CD4-positive, alpha-beta T cell (primary cell): ENCODE data around the gene SCN7A. TPM values are rescaled to one million over a fixed set of nuclear protein-coding genes. Genes with fewer than 3 reads are reported as not detected.
A peak's percentile ranks its signal among the peaks of the same experiment; 100 is the strongest.

Source experiments
- ATAC-seq: fragments of 200-7000 bp; cut with Tn5 transposase; one replicate; pipeline ENCODE4 v1.10.0; 2022; ENCODE audit warnings: mild to moderate bottlenecking; ENCODE audit not compliant: poor library complexity
- CTCF ChIA-PET: fragments of 350-600 bp; sonication (Branson Sonifier 250); formaldehyde crosslinking; loops from one replicate; lab custom pipeline; 2021; ENCODE audit warnings: antibody characterized with exemption, inconsistent platforms; lab: Charles Lee
- POLR2A ChIA-PET: fragments of 350-600 bp; sonication (Branson Sonifier 250); formaldehyde crosslinking; loops from one replicate; lab custom pipeline; 2021; ENCODE audit warnings: antibody characterized with exemption, inconsistent platforms; lab: Charles Lee
- DNase-seq, 14 experiments: peaks; one replicate each; pipeline ENCODE4 v3.0.0-alpha.2; 2013 to 2020; ENCODE audit warnings: mixed read lengths in 2 of 14
- H3K27ac ChIP-seq, 2 donors: one replicate each; pipeline versions ENCODE4 v1.5.1 to v1.7.0; 2013; ENCODE audit warnings: low read length in 2 of 2, low read depth in 1 of 2, mild to moderate bottlenecking in 1 of 2
- H3K27me3 ChIP-seq, 2 experiments: 1 replicate in 1 of 2; 2 replicates in 1 of 2; pipeline versions ENCODE4 v1.6.1 to v1.7.0; 2013; ENCODE audit warnings: low read length in 2 of 2, control low read depth in 1 of 2, mild to moderate bottlenecking in 1 of 2, moderate library complexity in 1 of 2; ENCODE audit not compliant: insufficient read depth in 2 of 2, control insufficient read depth in 1 of 2
- H3K36me3 ChIP-seq: one replicate; pipeline ENCODE4 v1.6.1; 2013; ENCODE audit warnings: low read length, control low read depth; ENCODE audit not compliant: insufficient read depth
- H3K4me1 ChIP-seq: one replicate; pipeline ENCODE4 v1.6.1; 2013; ENCODE audit warnings: low read length, control low read depth; ENCODE audit not compliant: insufficient read depth
- H3K4me3 ChIP-seq: one replicate; pipeline ENCODE4 v1.5.1; 2013; ENCODE audit warnings: mild to moderate bottlenecking, low read length, moderate library complexity
- H3K9me3 ChIP-seq, 2 experiments: 1 replicate in 1 of 2; 2 replicates in 1 of 2; pipeline versions ENCODE4 v1.6.1 to v1.7.0; 2013; ENCODE audit warnings: low read length in 2 of 2, mild to moderate bottlenecking in 2 of 2, control low read depth in 1 of 2, moderate library complexity in 1 of 2; ENCODE audit not compliant: control insufficient read depth in 1 of 2, insufficient read depth in 1 of 2
- H3K27ac Mint-ChIP-seq: one replicate; pipeline ENCODE4 v1.8.0; 2020; ENCODE audit warnings: mixed read lengths
- H3K27me3 Mint-ChIP-seq: one replicate; pipeline ENCODE4 v1.8.0; 2021; ENCODE audit warnings: mixed read lengths
- H3K36me3 Mint-ChIP-seq: one replicate; pipeline ENCODE4 v1.8.0; 2021; ENCODE audit warnings: low read depth, mixed read lengths
- H3K4me1 Mint-ChIP-seq: one replicate; pipeline ENCODE4 v1.8.0; 2021; ENCODE audit warnings: low read depth, mixed read lengths
- H3K4me3 Mint-ChIP-seq: one replicate; pipeline ENCODE4 v1.8.0; 2020; ENCODE audit warnings: mild to moderate bottlenecking, mixed read lengths
- H3K9me3 Mint-ChIP-seq: one replicate; pipeline ENCODE4 v1.8.0; 2020; ENCODE audit warnings: mixed read lengths
- CTCF ChIP-seq: fragments of 200-600 bp; IDR thresholded peaks from one replicate; pipeline ENCODE4 v1.8.0; 2022; ENCODE audit warnings: antibody characterized with exemption, mild to moderate bottlenecking
- intact Hi-C, 2 experiments: fragments of 100-400 bp; cut with DNase I in 1 of 2; cut with micrococcal nuclease in 1 of 2; formaldehyde crosslinking; loops; one replicate each; pipeline versions ENCODE4 v1.15.1 to v1.9.0; 2023 to 2025; cut with DNase I, micrococcal nuclease
- total RNA-seq, 174 experiments: library from RNA in 2 of 174; stranded (reverse) in 2 of 174; gene quantifications; one replicate each; pipeline ENCODE4 v1.2.3 and lab custom pipeline; 2021 to 2026

SCN7A gene
- total RNA-seq, 2 experiments from 2014 or later = not detected

GRCh38 chr2:166436976-166437375, 57.1 kb downstream of the SCN7A start:
- Histone ChIP-seq H3K9me3 (peaks cover 0 to 6% of the 10 kb centered on the region in 2 experiments), H3K36me3 (no peaks in the 10 kb centered on the region), H3K27me3 (no peaks in the 10 kb centered on the region), H3K27ac (no peak overlapping the region), H3K4me1 (no peaks in the 10 kb centered on the region), H3K4me3 (no peak overlapping the region)
- no peak for TF ChIP-seq CTCF
- DNase-seq (no peak), ATAC-seq (no peak)
- no peaks in the 10 kb centered on the region for H3K27me3 Mint-ChIP-seq
- no peaks in the 10 kb centered on the region for H3K9me3 Mint-ChIP-seq
- CTCF ChIA-PET = no interaction called here
- H3K4me1 Mint-ChIP-seq = no peaks in the 10 kb centered on the region
- POLR2A ChIA-PET = no interaction called here
- no peak overlapping the region for H3K27ac Mint-ChIP-seq
- intact Hi-C loops = no loop called here
- H3K36me3 Mint-ChIP-seq = no peaks in the 10 kb centered on the region
- H3K4me3 Mint-ChIP-seq = no peak overlapping the region

GRCh38 chr2:166436189-166436588, 57.9 kb downstream of the SCN7A start:
- Mint-ChIP-seq H3K27me3 (no peaks in the 10 kb centered on the region), H3K36me3 (no peaks in the 10 kb centered on the region), H3K27ac (no peak overlapping the region), H3K9me3 (no peaks in the 10 kb centered on the region), H3K4me3 (no peak overlapping the region), H3K4me1 (no peaks in the 10 kb centered on the region)
- Histone ChIP-seq H3K9me3 (peaks cover 0 to 6% of the 10 kb centered on the region in 2 experiments), H3K4me3 (no peak overlapping the region), H3K27ac (no peak overlapping the region), H3K27me3 (no peaks in the 10 kb centered on the region), H3K4me1 (no peaks in the 10 kb centered on the region), H3K36me3 (no peaks in the 10 kb centered on the region)
- DNase-seq (peak in 1 of 14 experiments; percentile 17), ATAC-seq (no peak)
- CTCF ChIA-PET = no interaction called here
- POLR2A ChIA-PET = no interaction called here
- intact Hi-C loops = no loop called here
- TF ChIP-seq CTCF = no peak

- Mint-ChIP-seq H3K4me3 (no peak overlapping the region), H3K27me3 (no peaks in the 10 kb centered on the region), H3K36me3 (no peaks in the 10 kb centered on the region), H3K4me1 (no peaks in the 10 kb centered on the region), H3K9me3 (no peaks in the 10 kb centered on the region), H3K27ac (no peak overlapping the region)
- no peak overlapping the region for H3K27ac ChIP-seq
- H3K4me3 ChIP-seq = no peak overlapping the region
- intact Hi-C loops = no loop called here
- H3K9me3 ChIP-seq = peaks cover 0 to 6% of the 10 kb centered on the region in 2 experiments
- ChIA-PET POLR2A (no interaction called here), CTCF (no interaction called here)
- DNase-seq (no peak), ATAC-seq (no peak)
- no peaks in the 10 kb centered on the region for H3K27me3 ChIP-seq
- no peak for TF ChIP-seq CTCF
- no peaks in the 10 kb centered on the region for H3K36me3 ChIP-seq
- H3K4me1 ChIP-seq = no peaks in the 10 kb centered on the region
Measured at GRCh38 chr2:166434491-166434890, 59.6 kb downstream of the SCN7A start.
